BLaER1 treated with 17β-estradiol and CSF1 and Interleukin-3, amounts not matched to agents 10 nM and 100 nM (cell line): ENCODE measurements around the gene VPS13D.

Source experiments
- H3K27ac ChIP-seq, 11 experiments: shearing (Covaris generic); formaldehyde crosslinking; 2 replicates each; pipeline ENCODE4 v1.8.1; 2022
- H3K27me3 ChIP-seq, 11 experiments: shearing (Covaris generic); formaldehyde crosslinking; 2 replicates each; pipeline ENCODE4 v1.8.1; 2022
- H3K36me3 ChIP-seq, 11 experiments: shearing (Covaris generic); formaldehyde crosslinking; 2 replicates each; pipeline ENCODE4 v1.8.1; 2022
- H3K4me1 ChIP-seq, 10 experiments: shearing (Covaris generic); formaldehyde crosslinking; 2 replicates each; pipeline ENCODE4 v1.8.1; 2022
- H3K4me2 ChIP-seq, 11 experiments: shearing (Covaris generic); formaldehyde crosslinking; 2 replicates each; pipeline ENCODE4 v1.8.1; 2022
- H3K4me3 ChIP-seq, 10 experiments: shearing (Covaris generic); formaldehyde crosslinking; 2 replicates each; pipeline ENCODE4 v1.8.1; 2022
- H3K9ac ChIP-seq, 11 experiments: shearing (Covaris generic); formaldehyde crosslinking; 2 replicates each; pipeline ENCODE4 v1.8.1; 2022
- H3K9me3 ChIP-seq, 11 experiments: shearing (Covaris generic); formaldehyde crosslinking; replicated peaks in 1 of 11; 2 replicates each; pipeline ENCODE4 v1.8.1; 2022
- H4K20me1 ChIP-seq, 11 experiments: shearing (Covaris generic); formaldehyde crosslinking; 2 replicates each; pipeline ENCODE4 v1.8.1; 2022
- Cebpa-rat ChIP-seq, 11 experiments: shearing (Covaris generic); IDR thresholded peaks; 2 replicates each; pipeline ENCODE4 v1.8.1; 2022

VPS13D gene

GRCh38 chr1:12228979-12229378, 851 bp upstream of the VPS13D start:
- no peak overlapping the region for H3K4me3 ChIP-seq
- H3K4me2 ChIP-seq: no peak overlapping the region
- peaks cover 3 to 38% (median 27%) of the 10 kb centered on the region in 11 experiments; a peak in 19 of 22 replicates for H4K20me1 ChIP-seq
- peaks cover 8 to 16% (median 12%) of the 10 kb centered on the region in 10 experiments for H3K4me1 ChIP-seq
- peaks cover 0 to 9% (median under 1%) of the 10 kb centered on the region in 11 experiments; a peak in 7 of 22 replicates for H3K36me3 ChIP-seq
- H3K27ac ChIP-seq: no peak overlapping the region
- TF ChIP-seq Cebpa-rat (IDR thresholded peaks at IDR 0.05): no peak
- H3K9me3 ChIP-seq: peaks cover 2 to 7% (median 5%) of the 10 kb centered on the region in 11 experiments; a peak in 15 of 22 replicates
- no peaks in the 10 kb centered on the region for H3K27me3 ChIP-seq
- no peak overlapping the region for H3K9ac ChIP-seq

GRCh38 chr1:12229386-12229834, 420 bp upstream of the VPS13D start:
- peaks cover under 1 to 14% (median 4%) of the 10 kb centered on the region in 11 experiments; a peak in 14 of 22 replicates for H3K36me3 ChIP-seq
- H3K9ac ChIP-seq: peak overlapping the region in 8 of 11 experiments; percentile 91 to 98 (median 94); a peak in 10 of 22 replicates
- peak overlapping the region in 1 of 11 experiments; percentile 73; a peak in 3 of 22 replicates for H3K4me2 ChIP-seq
- TF ChIP-seq Cebpa-rat (IDR thresholded peaks at IDR 0.05): no peak
- peaks cover 3 to 43% (median 27%) of the 10 kb centered on the region in 11 experiments; a peak in 19 of 22 replicates for H4K20me1 ChIP-seq
- H3K9me3 ChIP-seq: peaks cover 0 to 3% (median under 1%) of the 10 kb centered on the region in 11 experiments; a peak in 7 of 22 replicates
- peak overlapping the region in 8 of 10 experiments; percentile 96 to 100 (median 100); a peak in 10 of 20 replicates for H3K4me3 ChIP-seq
- peaks cover 8 to 16% (median 12%) of the 10 kb centered on the region in 10 experiments for H3K4me1 ChIP-seq
- no peaks in the 10 kb centered on the region for H3K27me3 ChIP-seq
- peak overlapping the region in 1 of 11 experiments; percentile 88; a peak in 1 of 22 replicates for H3K27ac ChIP-seq

- peak overlapping the region; percentile 83 to 91 (median 88) for H3K27ac ChIP-seq
- H3K4me2 ChIP-seq: peak overlapping the region; percentile 91 to 100 (median 98)
- no peaks in the 10 kb centered on the region for H3K9me3 ChIP-seq
- H4K20me1 ChIP-seq: peaks cover 3 to 49% (median 30%) of the 10 kb centered on the region in 11 experiments; a peak in 19 of 22 replicates
- peaks cover 8 to 16% (median 12%) of the 10 kb centered on the region in 10 experiments for H3K4me1 ChIP-seq
- no peak for TF ChIP-seq Cebpa-rat (IDR thresholded peaks at IDR 0.05)
- H3K9ac ChIP-seq: peak overlapping the region; percentile 91 to 98 (median 95)
- no peaks in the 10 kb centered on the region for H3K27me3 ChIP-seq
- peaks cover 12 to 27% (median 17%) of the 10 kb centered on the region in 11 experiments for H3K36me3 ChIP-seq
- H3K4me3 ChIP-seq: peak overlapping the region; percentile 91 to 100 (median 98)
These were observed 882 bp downstream of the VPS13D start for GRCh38 chr1:12230549-12231275.

DNA sequence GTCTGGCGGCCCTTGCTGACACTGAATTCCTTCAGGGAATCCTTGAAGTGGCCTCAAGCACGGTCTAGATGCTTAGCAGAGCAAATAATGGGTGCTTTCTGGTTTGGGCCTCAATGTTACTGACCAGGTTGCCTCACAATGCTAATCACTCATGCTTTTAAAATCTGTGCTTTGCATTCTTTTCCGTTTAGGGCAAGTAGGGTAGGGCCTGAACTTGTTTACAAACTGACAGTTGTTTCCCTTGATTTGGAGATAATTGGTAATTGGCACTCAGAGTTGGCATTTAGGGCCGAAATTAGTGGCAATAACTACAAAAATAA, 1.4 kb downstream of the VPS13D start:
- Histone ChIP-seq H3K27me3 (no peaks in the 10 kb centered on the region), H4K20me1 (peaks cover 7 to 51% (median 33%) of the 10 kb centered on the region in 11 experiments; a peak in 19 of 22 replicates), H3K4me1 (peaks cover 8 to 16% (median 12%) of the 10 kb centered on the region in 10 experiments), H3K9me3 (no peaks in the 10 kb centered on the region), H3K9ac (peak overlapping the region; percentile 91 to 98 (median 95)), H3K4me2 (peak overlapping the region; percentile 91 to 100 (median 98)), H3K27ac (peak overlapping the region in 6 of 11 experiments; percentile 83 to 91 (median 89); a peak in 7 of 22 replicates), H3K4me3 (peak overlapping the region; percentile 91 to 100 (median 98)), H3K36me3 (peaks cover 18 to 32% (median 23%) of the 10 kb centered on the region in 11 experiments)
- no peak for TF ChIP-seq Cebpa-rat (IDR thresholded peaks at IDR 0.05)

- Histone ChIP-seq H3K27ac (no peak overlapping the region), H3K9ac (peak overlapping the region in 1 of 11 experiments; percentile 91; a peak in 2 of 22 replicates)
These were observed 2.4 kb downstream of the VPS13D start for GRCh38 chr1:12232221-12232620.

DNA sequence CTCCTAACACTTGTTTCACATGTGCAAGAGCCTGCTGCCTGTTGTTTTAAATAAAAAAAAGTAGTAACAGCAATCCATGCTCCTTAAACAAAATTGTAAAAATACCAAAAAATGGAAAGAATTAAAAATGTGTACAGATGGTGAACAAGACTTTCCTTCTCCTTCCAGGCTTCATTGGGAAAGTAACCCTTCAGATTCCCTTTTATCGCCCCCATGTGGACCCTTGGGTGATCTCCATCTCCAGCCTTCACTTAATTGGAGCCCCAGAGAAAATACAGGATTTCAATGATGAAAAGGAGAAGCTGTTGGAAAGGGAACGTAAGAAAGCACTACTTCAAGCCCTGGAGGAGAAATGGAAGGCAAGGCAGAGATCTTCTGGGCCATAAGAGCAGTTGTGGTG, 14.2 kb downstream of the VPS13D start:
- TF ChIP-seq Cebpa-rat (IDR thresholded peaks at IDR 0.05): no peak
- Histone ChIP-seq H3K4me2 (no peak overlapping the region), H3K9ac (no peak overlapping the region), H3K27ac (no peak overlapping the region), H3K4me3 (no peak overlapping the region), H3K27me3 (no peaks in the 10 kb centered on the region), H3K9me3 (no peaks in the 10 kb centered on the region), H4K20me1 (peaks cover 0 to 42% (median 4%) of the 10 kb centered on the region in 11 experiments; a peak in 9 of 22 replicates), H3K36me3 (peaks cover 75 to 97% (median 87%) of the 10 kb centered on the region in 11 experiments), H3K4me1 (peaks cover 0 to 5% (median 0%) of the 10 kb centered on the region in 10 experiments; a peak in 1 of 20 replicates)

More at GRCh38 chr1:12232221-12232620, 2.4 kb downstream of the VPS13D start:
- no peak for TF ChIP-seq Cebpa-rat (IDR thresholded peaks at IDR 0.05)
- no peaks in the 10 kb centered on the region for H3K27me3 ChIP-seq
- peaks cover 25 to 42% (median 31%) of the 10 kb centered on the region in 11 experiments for H3K36me3 ChIP-seq
- no peaks in the 10 kb centered on the region for H3K9me3 ChIP-seq
- peaks cover 8 to 16% (median 12%) of the 10 kb centered on the region in 10 experiments for H3K4me1 ChIP-seq
- peak overlapping the region in 2 of 11 experiments; percentile 47 to 98; a peak in 3 of 22 replicates for H3K4me2 ChIP-seq
- peaks cover 7 to 54% (median 36%) of the 10 kb centered on the region in 11 experiments; a peak in 19 of 22 replicates for H4K20me1 ChIP-seq
- H3K4me3 ChIP-seq: no peak overlapping the region

DNA sequence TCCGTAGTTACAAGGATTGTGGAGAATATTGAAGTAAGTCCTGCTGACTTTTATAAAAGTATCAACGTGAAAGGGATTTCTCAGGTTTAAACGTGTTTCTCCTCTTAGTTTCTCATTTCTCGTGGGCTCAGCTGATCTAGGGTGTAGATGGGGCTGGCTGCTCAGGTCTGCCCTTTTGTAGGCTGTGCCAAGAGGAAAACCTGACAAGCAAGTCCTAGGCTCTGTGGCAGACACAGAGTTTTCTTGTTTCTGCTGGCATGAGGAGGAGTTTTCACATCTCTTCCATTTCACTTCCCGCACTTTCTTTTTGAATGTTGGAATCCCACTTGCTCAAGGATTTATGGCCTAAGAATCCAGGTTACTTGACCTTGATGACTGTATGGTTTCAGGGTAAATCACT, 14.8 kb downstream of the VPS13D start:
- H3K4me1 ChIP-seq: peaks cover 0 to 5% (median 0%) of the 10 kb centered on the region in 10 experiments; a peak in 1 of 20 replicates
- H3K27ac ChIP-seq: no peak overlapping the region
- peaks cover 0 to 37% (median 3%) of the 10 kb centered on the region in 11 experiments; a peak in 9 of 22 replicates for H4K20me1 ChIP-seq
- no peak overlapping the region for H3K4me3 ChIP-seq
- no peak overlapping the region for H3K4me2 ChIP-seq
- H3K36me3 ChIP-seq: peaks cover 80 to 97% (median 89%) of the 10 kb centered on the region in 11 experiments
- no peak for TF ChIP-seq Cebpa-rat (IDR thresholded peaks at IDR 0.05)
- no peaks in the 10 kb centered on the region for H3K27me3 ChIP-seq
- peak overlapping the region in 2 of 11 experiments; percentile 7 to 34; a peak in 1 of 22 replicates for H3K9ac ChIP-seq
- H3K9me3 ChIP-seq: no peaks in the 10 kb centered on the region

GRCh38 chr1:12245116-12245515, 15.3 kb downstream of the VPS13D start:
- TF ChIP-seq Cebpa-rat (IDR thresholded peaks at IDR 0.05): no peak
- H3K4me1 ChIP-seq: peaks cover 0 to 5% (median 0%) of the 10 kb centered on the region in 10 experiments; a peak in 1 of 20 replicates
- no peaks in the 10 kb centered on the region for H3K9me3 ChIP-seq
- H4K20me1 ChIP-seq: peaks cover 0 to 32% (median 3%) of the 10 kb centered on the region in 11 experiments; a peak in 8 of 22 replicates
- no peak overlapping the region for H3K27ac ChIP-seq
- no peak overlapping the region for H3K4me3 ChIP-seq
- no peaks in the 10 kb centered on the region for H3K27me3 ChIP-seq
- no peak overlapping the region for H3K4me2 ChIP-seq
- H3K36me3 ChIP-seq: peaks cover 85 to 97% (median 92%) of the 10 kb centered on the region in 11 experiments
- H3K9ac ChIP-seq: peak overlapping the region in 2 of 11 experiments; percentile 7 to 34; a peak in 1 of 22 replicates
